Right hindlimb (tissue), 1 donor: ENCODE data around the gene CBFA2T3.

Source experiments
- DNase-seq: peaks from one replicate; pipeline ENCODE4 v3.0.0-alpha.2; 2018

Gene CBFA2T3

GRCh38 chr16:88936556-88937205 is 40.3 kb downstream of the CBFA2T3 start:
- peak; percentile 88 for DNase-seq

DNA sequence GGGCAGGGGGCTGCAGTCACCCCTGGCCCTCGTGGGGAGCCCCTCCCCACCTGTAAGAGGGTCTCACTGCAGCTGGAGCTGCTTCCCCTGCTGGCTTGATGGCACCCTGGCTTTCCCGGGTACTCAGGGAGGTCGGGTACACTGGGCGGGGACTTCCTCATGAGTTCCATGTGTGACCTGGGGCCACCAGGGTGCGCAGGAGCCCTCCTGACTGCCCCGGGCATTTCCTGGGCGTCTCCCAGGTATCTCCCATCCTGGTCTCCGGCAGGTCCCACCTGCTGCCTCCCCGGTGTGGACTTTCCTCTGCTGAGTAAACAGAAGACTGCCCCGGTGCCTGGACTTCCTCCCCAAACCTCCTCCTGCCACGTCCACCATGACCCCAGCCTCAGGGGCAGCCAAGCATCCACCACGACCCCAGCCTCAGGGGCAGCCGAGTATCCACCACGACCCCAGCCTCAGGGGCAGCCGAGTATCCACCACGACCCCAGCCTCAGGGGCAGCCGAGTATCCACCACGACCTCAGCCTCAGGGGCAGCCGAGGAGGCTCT is 40.9 kb downstream of the CBFA2T3 start:
- no peak for DNase-seq

- no peak for DNase-seq
Observed at GRCh38 chr16:88934066-88934667, 42.8 kb downstream of the CBFA2T3 start.

DNA sequence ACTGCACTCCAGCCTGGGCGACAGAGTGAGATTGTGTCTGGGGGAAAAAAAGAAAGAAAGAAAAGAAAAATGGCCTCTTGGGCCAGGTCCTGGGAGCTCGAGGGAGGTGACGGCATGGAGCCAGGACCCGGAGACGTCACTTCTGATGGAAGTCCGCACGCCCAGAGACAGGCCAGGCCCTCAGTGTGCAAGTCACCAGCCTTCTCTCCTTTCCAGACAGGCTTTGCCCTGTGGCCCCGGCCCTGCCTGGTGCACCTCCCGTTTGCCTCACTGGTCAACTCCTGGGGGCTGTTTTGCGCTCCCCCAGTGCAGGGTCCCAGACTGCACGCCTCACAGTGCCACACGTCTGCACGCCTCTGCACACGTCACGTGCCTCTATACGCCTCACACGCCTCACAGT is 44.1 kb downstream of the CBFA2T3 start:
- no peak for DNase-seq

DNA sequence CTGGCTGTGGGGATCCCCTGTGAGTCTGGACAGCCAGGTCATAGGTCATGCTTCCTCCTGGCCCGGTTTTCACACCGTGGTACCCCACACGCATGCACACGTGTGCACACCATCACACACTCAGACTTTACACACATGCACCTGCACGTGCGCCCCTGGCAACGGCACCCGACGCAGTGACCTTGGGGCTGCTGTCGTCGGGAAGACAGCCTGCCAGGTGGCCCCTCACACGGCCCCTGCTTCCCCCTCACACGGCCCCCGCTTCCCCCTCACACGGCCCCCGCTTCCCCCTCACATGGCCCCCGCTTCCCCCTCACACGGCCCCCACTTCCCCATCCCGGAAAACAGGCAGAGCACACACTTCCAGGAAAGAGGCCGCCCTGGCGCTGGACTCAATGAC is 45.1 kb downstream of the CBFA2T3 start:
- no peak for DNase-seq

DNA sequence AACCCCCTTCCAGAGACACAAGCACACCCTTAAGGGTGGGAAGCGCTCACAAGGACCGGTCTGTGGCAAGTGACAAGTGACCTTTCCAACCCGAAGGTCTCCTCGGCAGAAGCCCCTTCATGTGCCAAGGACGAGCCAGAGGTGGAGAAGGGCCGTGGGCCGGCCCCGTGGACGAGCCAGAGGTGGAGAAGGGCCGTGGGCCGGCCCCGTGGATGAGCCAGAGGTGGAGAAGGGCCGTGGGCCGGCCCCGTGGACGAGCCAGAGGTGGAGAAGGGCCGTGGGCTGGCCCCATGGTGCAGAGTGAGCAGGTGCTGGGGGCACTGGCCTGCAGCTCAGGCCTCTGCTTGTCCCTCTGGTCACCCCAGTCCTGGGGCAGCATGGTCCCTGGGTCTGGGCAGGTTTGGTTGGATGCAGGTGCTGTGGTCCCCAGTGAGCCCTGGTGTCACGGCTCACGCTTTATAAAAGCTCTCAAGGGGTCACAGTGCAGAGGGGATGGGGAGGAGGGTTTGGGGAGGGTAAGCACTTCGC is 45.6 kb downstream of the CBFA2T3 start:
- DNase-seq = no peak

DNA sequence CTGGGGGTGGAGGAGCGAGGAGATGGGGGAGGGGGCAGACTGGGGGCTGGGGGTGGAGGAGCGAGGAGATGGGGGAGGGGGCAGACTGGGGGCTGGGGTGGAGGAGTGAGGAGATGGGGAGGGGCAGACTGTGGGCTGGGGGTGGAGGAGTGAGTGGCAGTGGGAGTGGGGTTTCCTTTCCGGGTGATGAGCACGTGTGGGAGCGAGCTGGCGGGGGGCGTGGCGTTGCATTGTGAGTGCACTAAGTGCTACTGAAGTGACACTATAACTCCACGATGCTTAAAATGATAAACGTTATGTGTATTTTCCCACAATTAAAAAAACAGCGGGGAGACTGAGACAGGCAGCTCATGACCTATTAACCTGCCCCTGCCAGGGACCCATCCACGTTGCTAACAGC is 46.3 kb downstream of the CBFA2T3 start:
- DNase-seq = no peak

DNA sequence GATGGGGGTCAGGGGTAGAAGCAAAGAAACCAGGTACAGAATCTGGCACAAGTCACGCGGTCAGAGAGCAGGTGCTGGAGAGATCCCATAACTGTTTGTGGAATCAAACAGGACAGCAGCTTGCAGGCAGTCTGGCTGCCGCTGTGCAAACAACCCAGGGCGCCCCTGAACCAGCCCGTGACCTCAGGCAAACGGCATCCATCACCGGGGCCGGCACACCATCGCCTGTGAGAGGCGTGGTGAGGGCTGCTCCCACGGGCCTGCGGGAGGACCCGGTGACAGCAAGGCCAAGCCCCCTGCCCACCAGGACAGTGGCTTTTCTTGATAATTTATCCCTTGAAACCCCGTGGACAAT is 47.9 kb downstream of the CBFA2T3 start:
- DNase-seq = no peak

- no peak for DNase-seq
Observed at GRCh38 chr16:88928405-88929090, 48.5 kb downstream of the CBFA2T3 start.

- no peak for DNase-seq
Observed at GRCh38 chr16:88927661-88928060, 49.3 kb downstream of the CBFA2T3 start.

GRCh38 chr16:88927010-88927409 is 50.0 kb downstream of the CBFA2T3 start:
- no peak for DNase-seq

GRCh38 chr16:88926374-88926990 is 50.5 kb downstream of the CBFA2T3 start:
- DNase-seq = no peak

DNA sequence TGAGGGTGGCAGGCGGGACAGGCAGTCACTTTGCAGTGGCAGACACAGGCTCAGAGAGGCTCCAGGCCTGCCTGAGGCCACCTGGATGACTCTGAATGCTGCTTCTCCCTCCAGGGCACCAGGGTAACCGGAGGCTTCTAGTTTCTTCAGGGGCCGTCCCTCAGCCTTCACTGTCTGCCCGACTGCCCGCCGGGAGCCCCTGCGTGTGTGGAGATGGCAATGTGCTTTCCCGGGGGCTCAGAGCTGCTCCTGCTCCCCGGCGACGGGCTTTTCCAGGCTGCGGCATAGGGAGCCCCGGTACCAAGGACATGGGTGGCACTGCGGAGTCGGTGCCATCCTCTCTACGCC is 51.5 kb downstream of the CBFA2T3 start:
- no peak for DNase-seq

- peak; percentile 72 for DNase-seq
Observed at GRCh38 chr16:88924834-88925539, 52.0 kb downstream of the CBFA2T3 start.

DNA sequence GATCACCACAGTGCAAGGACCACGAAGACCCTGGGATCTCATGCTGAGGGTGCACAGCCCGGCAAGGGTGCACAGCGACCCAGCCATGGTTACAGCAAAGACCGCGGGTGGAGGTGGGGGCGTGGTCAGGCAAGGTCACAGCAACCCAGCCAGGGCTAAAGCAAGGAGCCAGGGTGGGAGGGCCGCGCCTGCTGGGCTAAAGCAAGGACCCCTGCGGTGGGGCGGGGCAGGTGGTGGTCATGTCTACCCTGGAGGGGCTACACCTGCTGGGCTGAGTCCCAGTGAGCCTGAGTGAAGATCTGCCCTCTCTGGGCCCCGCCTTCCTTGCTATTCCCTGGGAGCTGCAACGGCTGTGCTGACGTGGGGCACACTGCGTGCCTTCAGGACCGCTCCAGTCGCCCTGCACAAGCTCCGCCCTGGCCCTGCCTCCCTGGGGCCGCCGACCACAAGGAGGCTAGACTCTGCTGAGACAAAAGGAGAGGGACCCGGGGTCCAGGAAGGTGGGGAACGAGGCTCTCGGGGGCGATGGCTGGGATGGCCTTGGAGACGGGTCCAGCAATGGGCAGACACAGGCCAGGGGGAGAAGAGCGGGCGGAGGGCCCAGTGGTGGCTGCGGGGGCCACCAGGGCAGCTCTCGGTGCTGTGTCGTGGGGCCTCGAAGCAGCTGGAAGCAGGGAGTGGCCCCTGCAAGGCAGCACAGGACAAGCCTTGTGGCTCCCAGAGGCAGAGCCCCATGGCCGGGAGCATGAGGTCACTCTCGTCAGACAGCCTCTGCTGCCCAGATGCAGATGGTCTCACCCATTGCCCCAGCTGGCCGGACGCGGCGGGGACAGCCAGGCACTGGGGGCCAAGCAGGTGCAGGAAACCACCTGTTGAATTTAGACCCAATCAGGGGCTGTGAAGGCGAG is 52.8 kb downstream of the CBFA2T3 start:
- no peak for DNase-seq

DNA sequence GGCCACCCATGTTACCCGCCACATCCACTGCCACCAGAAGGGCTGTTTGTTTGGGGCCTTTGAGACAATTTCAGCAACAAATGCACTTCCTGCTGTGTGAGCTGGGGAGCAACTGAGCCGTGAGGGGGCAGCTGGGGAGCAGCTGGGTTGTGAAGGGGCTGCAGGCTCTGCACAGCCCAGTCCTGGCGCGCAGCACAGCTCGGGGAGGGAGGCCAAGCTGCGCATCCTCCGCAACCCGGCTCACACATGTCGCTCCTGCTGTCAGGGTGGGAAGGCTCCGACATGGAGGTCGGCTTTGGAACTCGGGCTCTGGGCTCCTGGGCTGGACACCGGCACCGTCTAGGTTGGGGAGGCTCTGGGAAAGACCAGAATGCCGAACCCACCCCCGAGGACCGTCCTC is 53.6 kb downstream of the CBFA2T3 start:
- no peak for DNase-seq

GRCh38 chr16:88922826-88923410 is 54.1 kb downstream of the CBFA2T3 start:
- DNase-seq = no peak

- DNase-seq = peak; percentile 89
Observed at GRCh38 chr16:88922114-88922825, 54.7 kb downstream of the CBFA2T3 start.

DNA sequence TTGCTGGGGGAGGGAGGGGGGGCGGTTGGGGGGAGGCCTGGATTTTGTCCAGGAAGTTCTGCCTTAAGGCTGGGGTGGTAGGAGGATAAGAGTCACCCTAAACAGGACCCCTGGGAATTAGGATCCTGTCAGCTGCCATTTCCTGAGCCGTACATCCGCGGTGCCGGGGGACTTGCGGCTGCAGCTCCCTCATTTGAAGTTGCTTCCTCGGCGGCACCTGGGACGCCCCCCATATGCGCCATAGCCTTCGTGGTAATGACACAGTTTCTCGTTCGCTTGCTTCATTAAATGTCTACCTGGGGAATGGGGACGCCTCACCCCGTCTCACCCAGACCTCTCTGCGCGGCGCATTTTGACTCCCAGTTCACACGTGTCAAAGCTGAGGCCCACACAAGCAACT is 55.4 kb downstream of the CBFA2T3 start:
- no peak for DNase-seq
